Measurements from ENCODE around the gene GAL3ST2. TPM values are rescaled to one million over a fixed set of nuclear protein-coding genes. Genes with fewer than 3 reads are reported as not detected.
"Not testable (repeated sequence)": the region's sequence is repeated elsewhere in the genome, so short reads cannot be mapped to it uniquely, and the experiment has no call there.

The GAL3ST2 gene
- total RNA-seq, 6 experiments from 2014 or later, result 0.17 to 0.26 (median 0.23) TPM; not detected in 2

DNA sequence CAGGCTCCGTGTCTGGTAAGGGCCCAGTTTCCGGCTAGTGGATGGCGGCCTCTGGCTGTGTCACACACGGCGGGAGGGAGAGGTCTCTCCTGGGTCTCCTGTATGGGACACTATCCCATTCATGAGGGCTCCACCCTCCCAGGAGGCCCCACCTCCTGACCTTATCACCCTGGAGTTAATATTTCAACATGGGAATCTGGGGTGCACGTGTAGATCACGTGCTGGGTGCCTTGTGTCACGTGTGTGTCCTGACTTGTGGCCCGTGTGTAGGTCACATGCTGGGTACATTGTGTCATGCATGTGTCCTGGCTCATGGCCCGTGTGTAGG lies 42.3 kb downstream of the GAL3ST2 start:
- Mint-ChIP-seq H3K36me3 (ENCODE audit: low read depth) (peaks cover 12% of the 10 kb centered on the region), H3K4me1 (ENCODE audit: low read depth) (no peaks in the 10 kb centered on the region), H3K4me3 (no peak overlapping the region), H3K9me3 (peaks cover 12% of the 10 kb centered on the region), H3K27ac (no peak overlapping the region), H3K27me3 (ENCODE audit: insufficient read depth) (peaks cover 21% of the 10 kb centered on the region)
- TF ChIP-seq, protein P1, sequence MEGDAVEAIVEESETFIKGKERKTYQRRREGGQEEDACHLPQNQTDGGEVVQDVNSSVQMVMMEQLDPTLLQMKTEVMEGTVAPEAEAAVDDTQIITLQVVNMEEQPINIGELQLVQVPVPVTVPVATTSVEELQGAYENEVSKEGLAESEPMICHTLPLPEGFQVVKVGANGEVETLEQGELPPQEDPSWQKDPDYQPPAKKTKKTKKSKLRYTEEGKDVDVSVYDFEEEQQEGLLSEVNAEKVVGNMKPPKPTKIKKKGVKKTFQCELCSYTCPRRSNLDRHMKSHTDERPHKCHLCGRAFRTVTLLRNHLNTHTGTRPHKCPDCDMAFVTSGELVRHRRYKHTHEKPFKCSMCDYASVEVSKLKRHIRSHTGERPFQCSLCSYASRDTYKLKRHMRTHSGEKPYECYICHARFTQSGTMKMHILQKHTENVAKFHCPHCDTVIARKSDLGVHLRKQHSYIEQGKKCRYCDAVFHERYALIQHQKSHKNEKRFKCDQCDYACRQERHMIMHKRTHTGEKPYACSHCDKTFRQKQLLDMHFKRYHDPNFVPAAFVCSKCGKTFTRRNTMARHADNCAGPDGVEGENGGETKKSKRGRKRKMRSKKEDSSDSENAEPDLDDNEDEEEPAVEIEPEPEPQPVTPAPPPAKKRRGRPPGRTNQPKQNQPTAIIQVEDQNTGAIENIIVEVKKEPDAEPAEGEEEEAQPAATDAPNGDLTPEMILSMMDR (IDR thresholded peaks at IDR 0.05), result no peak
- DNase-seq, result no peak

- peaks cover 19% of the 10 kb centered on the region for H3K9me3 Mint-ChIP-seq
- H3K27ac Mint-ChIP-seq; H3K4me3 Mint-ChIP-seq; H3K4me1 Mint-ChIP-seq (ENCODE audit: low read depth); DNase-seq: not testable (repeated sequence)
- H3K36me3 Mint-ChIP-seq (ENCODE audit: low read depth), result peaks cover 15% of the 10 kb centered on the region
- H3K27me3 Mint-ChIP-seq (ENCODE audit: insufficient read depth), result peaks cover 22% of the 10 kb centered on the region
These were observed 43.5 kb downstream of the GAL3ST2 start for GRCh38 chr2:241819947-241820624.

GRCh38 chr2:241820625-241821384 lies 44.2 kb downstream of the GAL3ST2 start:
- Mint-ChIP-seq H3K9me3 (peaks cover 19% of the 10 kb centered on the region), H3K27ac (no peak overlapping the region), H3K4me3 (no peak overlapping the region), H3K4me1 (ENCODE audit: low read depth) (no peaks in the 10 kb centered on the region), H3K27me3 (ENCODE audit: insufficient read depth) (peaks cover 19% of the 10 kb centered on the region), H3K36me3 (ENCODE audit: low read depth) (peaks cover 15% of the 10 kb centered on the region)
- TF ChIP-seq, protein P1 (IDR thresholded peaks at IDR 0.05), result no peak
- DNase-seq, result no peak

DNA sequence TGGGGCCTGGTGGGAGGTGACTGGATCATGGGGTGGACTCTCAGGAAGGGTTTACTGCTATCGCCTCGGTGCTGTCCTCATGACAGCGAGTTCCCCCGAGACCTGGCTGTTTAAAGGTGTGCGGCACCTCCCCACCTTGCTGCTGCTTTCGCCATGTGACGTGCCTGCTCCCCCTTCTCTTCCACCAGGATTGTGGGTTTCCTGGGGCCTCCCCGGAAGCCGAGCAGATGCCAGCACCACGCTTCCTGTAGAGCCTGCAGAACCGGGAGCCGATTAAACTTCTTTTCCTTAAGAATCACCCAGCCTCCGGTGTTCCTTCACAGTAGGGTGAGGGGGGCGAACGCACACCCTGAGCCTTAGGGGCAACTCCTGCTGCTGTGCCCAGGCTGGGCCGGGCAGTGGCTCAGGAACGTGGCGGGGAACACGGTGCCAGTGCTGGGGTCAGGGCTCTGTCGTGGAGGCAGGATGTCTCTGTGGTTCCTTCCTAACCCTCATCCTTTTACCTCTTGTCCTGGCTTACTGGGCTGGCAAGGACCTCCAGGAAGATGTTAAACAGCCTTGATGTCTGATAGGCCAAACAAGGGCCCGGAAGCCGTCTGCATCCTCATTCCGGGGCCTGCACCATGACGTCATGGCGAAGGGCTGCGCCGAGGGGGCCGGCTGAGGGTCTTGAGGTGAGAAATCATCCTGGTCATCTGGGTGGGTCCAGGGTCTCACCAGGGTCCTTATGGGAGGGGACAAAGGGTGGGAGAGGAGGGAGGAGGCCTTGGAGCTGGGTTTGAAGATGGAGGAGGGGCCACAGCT lies 45.0 kb downstream of the GAL3ST2 start:
- Mint-ChIP-seq H3K4me3 (no peak overlapping the region), H3K27ac (no peak overlapping the region), H3K36me3 (ENCODE audit: low read depth) (peaks cover 18% of the 10 kb centered on the region), H3K27me3 (ENCODE audit: insufficient read depth) (peaks cover 19% of the 10 kb centered on the region), H3K9me3 (peaks cover 25% of the 10 kb centered on the region), H3K4me1 (ENCODE audit: low read depth) (no peaks in the 10 kb centered on the region)
- TF ChIP-seq, protein P1 (IDR thresholded peaks at IDR 0.05), result no peak
- DNase-seq, result no peak

DNA sequence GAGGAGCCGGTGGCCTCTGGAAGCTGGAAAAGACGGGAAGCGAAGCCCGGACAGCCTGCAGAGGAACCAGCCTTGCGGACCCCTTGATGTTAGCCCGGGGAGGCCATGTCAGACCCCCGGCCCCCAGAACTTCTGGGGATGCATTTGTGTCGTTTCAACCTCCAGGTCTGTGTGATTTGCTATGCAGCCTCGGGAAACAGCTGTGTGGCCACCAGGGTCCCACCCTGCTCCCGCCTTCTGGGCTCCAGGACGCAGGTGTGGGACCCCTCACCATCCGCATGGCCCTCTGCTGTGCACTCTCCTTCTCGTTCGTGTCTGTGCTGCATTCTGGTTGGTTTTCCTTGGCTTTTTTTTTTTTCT lies 45.6 kb downstream of the GAL3ST2 start:
- H3K9me3 Mint-ChIP-seq, result peaks cover 31% of the 10 kb centered on the region
- DNase-seq, result no peak
- H3K4me1 Mint-ChIP-seq (ENCODE audit: low read depth), result no peaks in the 10 kb centered on the region
- no peak overlapping the region for H3K27ac Mint-ChIP-seq
- peaks cover 23% of the 10 kb centered on the region for H3K36me3 Mint-ChIP-seq (ENCODE audit: low read depth)
- TF ChIP-seq, protein P1 (IDR thresholded peaks at IDR 0.05), result no peak
- peaks cover 20% of the 10 kb centered on the region for H3K27me3 Mint-ChIP-seq (ENCODE audit: insufficient read depth)
- H3K4me3 Mint-ChIP-seq, result no peak overlapping the region

DNA sequence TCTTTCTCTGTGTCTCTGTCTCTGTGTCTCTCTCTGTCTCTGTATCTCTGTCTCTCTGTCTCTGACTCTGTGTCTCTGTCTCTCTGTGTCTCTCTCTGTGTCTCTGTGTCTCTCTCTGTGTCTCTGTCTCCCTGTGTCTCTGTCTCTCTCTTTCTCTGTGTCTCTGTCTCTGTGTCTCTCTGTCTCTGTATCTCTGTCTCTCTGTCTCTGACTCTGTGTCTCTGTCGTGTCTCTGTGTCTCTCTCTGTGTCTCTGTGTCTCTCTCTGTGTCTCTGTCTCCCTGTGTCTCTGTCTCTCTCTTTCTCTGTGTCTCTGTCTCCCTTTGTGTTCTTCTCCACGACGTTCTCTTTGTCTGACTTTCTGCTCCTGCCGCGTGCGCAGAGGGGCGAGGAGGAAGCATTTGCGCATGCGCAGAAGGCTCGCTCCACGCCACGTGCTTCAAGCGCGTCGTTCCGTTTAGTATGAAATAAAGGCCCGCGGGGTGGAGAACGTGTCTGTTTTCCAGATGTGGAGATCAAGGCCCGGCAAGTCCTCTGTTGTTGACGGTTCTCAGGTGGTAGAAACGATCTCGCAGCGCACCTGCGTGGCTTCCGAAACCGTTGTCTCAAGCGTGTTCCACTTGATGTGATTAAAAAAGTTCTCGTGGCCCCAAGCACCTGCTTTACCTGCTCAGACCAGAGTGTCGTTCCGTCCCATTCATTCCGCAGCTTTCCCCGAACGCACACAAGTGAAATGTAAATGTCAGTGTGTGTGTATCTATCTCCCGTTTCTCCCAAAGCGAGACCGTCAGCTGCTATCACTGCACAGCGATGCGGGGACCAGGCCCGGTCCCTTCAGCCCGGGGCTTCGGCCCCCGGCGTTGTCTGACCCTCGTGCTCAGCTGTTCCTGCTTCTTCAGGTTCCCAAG lies 47.2 kb downstream of the GAL3ST2 start:
- H3K27ac Mint-ChIP-seq; H3K4me3 Mint-ChIP-seq; DNase-seq; H3K4me1 Mint-ChIP-seq (ENCODE audit: low read depth): not testable (repeated sequence)
- Mint-ChIP-seq H3K9me3 (peaks cover 40% of the 10 kb centered on the region), H3K27me3 (ENCODE audit: insufficient read depth) (peaks cover 18% of the 10 kb centered on the region), H3K36me3 (ENCODE audit: low read depth) (peaks cover 28% of the 10 kb centered on the region)

Data from HFFc6 (cell line).